ENCODE data around the gene DNAJA2.

GRCh38 chr16:46975908-46976470 lies 2.5 kb upstream of the DNAJA2 start:
- TF ChIP-seq CTCF (IDR thresholded peaks at IDR 0.05) (no peak), POLR2A (IDR thresholded peaks at IDR 0.05) (no peak)

Measured in uterus (tissue), 2 donors.